Measurements from ENCODE around the gene ANKH. TPM values are rescaled to one million over a fixed set of nuclear protein-coding genes. Genes with fewer than 3 reads are reported as not detected.

The ANKH gene
- total and polyA plus RNA-seq, 4 donors = 9.3 to 57.1 (median 37.4) TPM

DNA sequence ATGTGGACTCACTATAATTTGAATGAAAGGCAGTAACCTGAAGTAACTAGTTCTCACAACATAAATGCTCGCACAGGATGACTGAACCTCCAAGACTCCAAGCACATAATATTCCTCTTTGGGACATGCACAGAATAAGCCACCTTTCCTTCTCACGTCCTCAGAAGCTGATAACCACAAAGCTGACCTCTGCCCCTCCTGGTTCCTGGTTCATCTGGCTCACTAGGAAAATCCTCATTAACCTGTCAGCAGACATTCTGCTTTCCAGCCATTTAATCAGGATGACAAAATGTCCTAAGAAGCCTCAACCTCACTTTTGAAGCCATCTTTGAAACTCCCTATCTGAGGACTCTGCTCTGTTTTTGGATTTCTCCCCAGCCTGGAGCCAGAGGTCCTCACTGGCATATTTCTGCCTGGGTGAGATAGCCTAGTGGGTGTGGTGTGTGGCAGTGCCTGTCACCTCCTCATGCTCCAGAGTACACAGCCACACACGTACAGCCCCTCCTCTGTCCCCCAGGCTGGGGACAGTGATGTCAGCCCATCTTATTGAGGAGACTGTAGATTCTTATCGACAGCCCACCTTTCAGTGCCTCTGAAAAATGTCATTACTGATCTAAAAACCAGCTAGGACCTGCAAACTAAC, 10.3 kb downstream of the ANKH start:
- Histone ChIP-seq H3K36me3 (ENCODE audit: control insufficient read depth in 4 of 4, insufficient read depth in 3 of 4, low read depth in 1 of 4, low read length in 3 of 4) (no peaks in the 10 kb centered on the region), H3K4me3 (ENCODE audit: low read depth in 1 of 3, low read length in 3 of 3) (no peak overlapping the region), H3K9ac (ENCODE audit: low read depth in 1 of 2, low read length in 2 of 2) (peak overlapping the region in 1 of 2 donors; percentile 22), H3K9me3 (ENCODE audit: control insufficient read depth in 4 of 4, low read length in 3 of 4) (no peaks in the 10 kb centered on the region), H3K27ac (ENCODE audit: low read depth in 1 of 2, low read length in 2 of 2) (no peak overlapping the region), H3K4me1 (ENCODE audit: control insufficient read depth in 4 of 4, insufficient read depth in 4 of 4, low read length in 3 of 4) (peaks cover 5 to 24% (median 9%) of the 10 kb centered on the region in 4 donors), H3K27me3 (ENCODE audit: control insufficient read depth in 4 of 4, insufficient read depth in 4 of 4, low read length in 3 of 4) (no peaks in the 10 kb centered on the region)
- 52% methylated on average over 4 of the region's 4 CpGs for WGBS
- DNase-seq (ENCODE audit: low spot score) = peak; percentile 68
- TF ChIP-seq JUND (IDR thresholded peaks at IDR 0.05) (no peak), HNF4A (conservative IDR thresholded peaks at IDR 0.05) (peak in 1 of 2 donors; percentile 35)

DNA sequence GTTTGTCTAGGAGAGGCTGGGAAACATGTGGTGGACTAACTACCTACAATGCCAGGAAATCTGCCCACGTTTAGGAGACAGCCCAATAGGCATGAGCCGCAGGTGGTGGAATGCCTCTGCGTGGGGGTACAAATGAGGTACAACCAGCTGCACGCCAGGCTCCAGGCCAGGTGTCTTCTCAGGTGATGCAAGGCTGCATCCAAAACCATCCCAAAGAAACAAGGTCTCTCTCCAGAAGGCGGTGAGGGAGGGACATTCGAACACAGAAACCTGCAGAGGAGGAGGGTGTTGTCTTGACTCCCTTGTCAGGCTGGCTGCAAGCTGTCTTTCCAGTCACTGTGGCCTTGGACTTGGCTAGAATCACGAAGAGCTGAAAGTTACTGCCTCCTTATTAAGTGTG, 11.6 kb downstream of the ANKH start:
- H3K4me3 ChIP-seq (ENCODE audit: low read depth in 1 of 3, low read length in 3 of 3) = no peak overlapping the region
- TF ChIP-seq, protein P1, sequence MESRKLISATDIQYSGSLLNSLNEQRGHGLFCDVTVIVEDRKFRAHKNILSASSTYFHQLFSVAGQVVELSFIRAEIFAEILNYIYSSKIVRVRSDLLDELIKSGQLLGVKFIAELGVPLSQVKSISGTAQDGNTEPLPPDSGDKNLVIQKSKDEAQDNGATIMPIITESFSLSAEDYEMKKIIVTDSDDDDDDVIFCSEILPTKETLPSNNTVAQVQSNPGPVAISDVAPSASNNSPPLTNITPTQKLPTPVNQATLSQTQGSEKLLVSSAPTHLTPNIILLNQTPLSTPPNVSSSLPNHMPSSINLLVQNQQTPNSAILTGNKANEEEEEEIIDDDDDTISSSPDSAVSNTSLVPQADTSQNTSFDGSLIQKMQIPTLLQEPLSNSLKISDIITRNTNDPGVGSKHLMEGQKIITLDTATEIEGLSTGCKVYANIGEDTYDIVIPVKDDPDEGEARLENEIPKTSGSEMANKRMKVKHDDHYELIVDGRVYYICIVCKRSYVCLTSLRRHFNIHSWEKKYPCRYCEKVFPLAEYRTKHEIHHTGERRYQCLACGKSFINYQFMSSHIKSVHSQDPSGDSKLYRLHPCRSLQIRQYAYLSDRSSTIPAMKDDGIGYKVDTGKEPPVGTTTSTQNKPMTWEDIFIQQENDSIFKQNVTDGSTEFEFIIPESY (IDR thresholded peaks at IDR 0.05) = no peak
- no peak for TF ChIP-seq GABPA (IDR thresholded peaks at IDR 0.05 in 1 of 2, conservative IDR thresholded peaks at IDR 0.05 in 1 of 2)
- TF ChIP-seq RXRA (IDR thresholded peaks at IDR 0.05) = no peak
- no peak for TF ChIP-seq EGR1 (IDR thresholded peaks at IDR 0.05; ENCODE audit: low read depth in 2 of 2)
- no peak for TF ChIP-seq HNF4G (IDR thresholded peaks at IDR 0.05)
- no peak for TF ChIP-seq SP1 (IDR thresholded peaks at IDR 0.05)
- no peak for TF ChIP-seq HNF4A (conservative IDR thresholded peaks at IDR 0.05)
- no peak for TF ChIP-seq YY1 (IDR thresholded peaks at IDR 0.05)
- no peak for TF ChIP-seq NR2F2 (IDR thresholded peaks at IDR 0.05)
- TF ChIP-seq RAD21 (IDR thresholded peaks at IDR 0.05) = no peak
- TF ChIP-seq, protein P2, sequence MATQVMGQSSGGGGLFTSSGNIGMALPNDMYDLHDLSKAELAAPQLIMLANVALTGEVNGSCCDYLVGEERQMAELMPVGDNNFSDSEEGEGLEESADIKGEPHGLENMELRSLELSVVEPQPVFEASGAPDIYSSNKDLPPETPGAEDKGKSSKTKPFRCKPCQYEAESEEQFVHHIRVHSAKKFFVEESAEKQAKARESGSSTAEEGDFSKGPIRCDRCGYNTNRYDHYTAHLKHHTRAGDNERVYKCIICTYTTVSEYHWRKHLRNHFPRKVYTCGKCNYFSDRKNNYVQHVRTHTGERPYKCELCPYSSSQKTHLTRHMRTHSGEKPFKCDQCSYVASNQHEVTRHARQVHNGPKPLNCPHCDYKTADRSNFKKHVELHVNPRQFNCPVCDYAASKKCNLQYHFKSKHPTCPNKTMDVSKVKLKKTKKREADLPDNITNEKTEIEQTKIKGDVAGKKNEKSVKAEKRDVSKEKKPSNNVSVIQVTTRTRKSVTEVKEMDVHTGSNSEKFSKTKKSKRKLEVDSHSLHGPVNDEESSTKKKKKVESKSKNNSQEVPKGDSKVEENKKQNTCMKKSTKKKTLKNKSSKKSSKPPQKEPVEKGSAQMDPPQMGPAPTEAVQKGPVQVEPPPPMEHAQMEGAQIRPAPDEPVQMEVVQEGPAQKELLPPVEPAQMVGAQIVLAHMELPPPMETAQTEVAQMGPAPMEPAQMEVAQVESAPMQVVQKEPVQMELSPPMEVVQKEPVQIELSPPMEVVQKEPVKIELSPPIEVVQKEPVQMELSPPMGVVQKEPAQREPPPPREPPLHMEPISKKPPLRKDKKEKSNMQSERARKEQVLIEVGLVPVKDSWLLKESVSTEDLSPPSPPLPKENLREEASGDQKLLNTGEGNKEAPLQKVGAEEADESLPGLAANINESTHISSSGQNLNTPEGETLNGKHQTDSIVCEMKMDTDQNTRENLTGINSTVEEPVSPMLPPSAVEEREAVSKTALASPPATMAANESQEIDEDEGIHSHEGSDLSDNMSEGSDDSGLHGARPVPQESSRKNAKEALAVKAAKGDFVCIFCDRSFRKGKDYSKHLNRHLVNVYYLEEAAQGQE (IDR thresholded peaks at IDR 0.05) = no peak
- no peak for TF ChIP-seq TAF1 (conservative IDR thresholded peaks at IDR 0.05)
- TF ChIP-seq, protein P3, sequence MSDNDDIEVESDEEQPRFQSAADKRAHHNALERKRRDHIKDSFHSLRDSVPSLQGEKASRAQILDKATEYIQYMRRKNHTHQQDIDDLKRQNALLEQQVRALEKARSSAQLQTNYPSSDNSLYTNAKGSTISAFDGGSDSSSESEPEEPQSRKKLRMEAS (IDR thresholded peaks at IDR 0.05) = no peak
- no peak for TF ChIP-seq FOXA1 (IDR thresholded peaks at IDR 0.05)
- TF ChIP-seq JUND (IDR thresholded peaks at IDR 0.05) = no peak
- TF ChIP-seq, protein P4, sequence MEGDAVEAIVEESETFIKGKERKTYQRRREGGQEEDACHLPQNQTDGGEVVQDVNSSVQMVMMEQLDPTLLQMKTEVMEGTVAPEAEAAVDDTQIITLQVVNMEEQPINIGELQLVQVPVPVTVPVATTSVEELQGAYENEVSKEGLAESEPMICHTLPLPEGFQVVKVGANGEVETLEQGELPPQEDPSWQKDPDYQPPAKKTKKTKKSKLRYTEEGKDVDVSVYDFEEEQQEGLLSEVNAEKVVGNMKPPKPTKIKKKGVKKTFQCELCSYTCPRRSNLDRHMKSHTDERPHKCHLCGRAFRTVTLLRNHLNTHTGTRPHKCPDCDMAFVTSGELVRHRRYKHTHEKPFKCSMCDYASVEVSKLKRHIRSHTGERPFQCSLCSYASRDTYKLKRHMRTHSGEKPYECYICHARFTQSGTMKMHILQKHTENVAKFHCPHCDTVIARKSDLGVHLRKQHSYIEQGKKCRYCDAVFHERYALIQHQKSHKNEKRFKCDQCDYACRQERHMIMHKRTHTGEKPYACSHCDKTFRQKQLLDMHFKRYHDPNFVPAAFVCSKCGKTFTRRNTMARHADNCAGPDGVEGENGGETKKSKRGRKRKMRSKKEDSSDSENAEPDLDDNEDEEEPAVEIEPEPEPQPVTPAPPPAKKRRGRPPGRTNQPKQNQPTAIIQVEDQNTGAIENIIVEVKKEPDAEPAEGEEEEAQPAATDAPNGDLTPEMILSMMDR (IDR thresholded peaks at IDR 0.05; ENCODE audit: low read depth, low read length, missing input control) = no peak
- no peak for TF ChIP-seq FOXA2 (IDR thresholded peaks at IDR 0.05)
- TF ChIP-seq, protein P5, sequence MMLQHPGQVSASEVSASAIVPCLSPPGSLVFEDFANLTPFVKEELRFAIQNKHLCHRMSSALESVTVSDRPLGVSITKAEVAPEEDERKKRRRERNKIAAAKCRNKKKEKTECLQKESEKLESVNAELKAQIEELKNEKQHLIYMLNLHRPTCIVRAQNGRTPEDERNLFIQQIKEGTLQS (IDR thresholded peaks at IDR 0.05) = no peak
- 89% methylated on average over 7 of the region's 7 CpGs for WGBS
- no peaks in the 10 kb centered on the region for H3K9me3 ChIP-seq (ENCODE audit: control insufficient read depth in 4 of 4, low read length in 3 of 4)
- no peak overlapping the region for H3K9ac ChIP-seq (ENCODE audit: low read depth in 1 of 2, low read length in 2 of 2)
- H3K4me1 ChIP-seq (ENCODE audit: control insufficient read depth in 4 of 4, insufficient read depth in 4 of 4, low read length in 3 of 4) = peaks cover 5 to 24% (median 9%) of the 10 kb centered on the region in 4 donors
- DNase-seq (ENCODE audit: low spot score) = no peak
- no peaks in the 10 kb centered on the region for H3K36me3 ChIP-seq (ENCODE audit: control insufficient read depth in 4 of 4, insufficient read depth in 3 of 4, low read depth in 1 of 4, low read length in 3 of 4)
- H3K27ac ChIP-seq (ENCODE audit: low read depth in 1 of 2, low read length in 2 of 2) = no peak overlapping the region
- no peaks in the 10 kb centered on the region for H3K27me3 ChIP-seq (ENCODE audit: control insufficient read depth in 4 of 4, insufficient read depth in 4 of 4, low read length in 3 of 4)
